Mesothelial cell of epicardium (in vitro differentiated cells): ENCODE results near the gene EFNB1. TPM values are rescaled to one million over a fixed set of nuclear protein-coding genes. Genes with fewer than 3 reads are reported as not detected.

Source experiments
- DNase-seq, 2 experiments: peaks; one replicate each; pipeline ENCODE4 v3.0.0; 2021; ENCODE audit warnings: low spot score in 2 of 2; ENCODE audit not compliant: unreplicated experiment in 2 of 2
- H3K27ac Mint-ChIP-seq: 2 replicates; pipeline ENCODE4 v1.8.0; 2021; ENCODE audit warnings: mixed read lengths
- H3K27me3 Mint-ChIP-seq: 2 replicates; pipeline ENCODE4 v1.8.0; 2021; ENCODE audit warnings: low read depth, mixed read lengths
- H3K36me3 Mint-ChIP-seq: 2 replicates; pipeline ENCODE4 v1.8.0; 2021; ENCODE audit warnings: mixed read lengths
- H3K4me1 Mint-ChIP-seq: 2 replicates; pipeline ENCODE4 v1.8.0; 2021; ENCODE audit warnings: mixed read lengths
- H3K4me3 Mint-ChIP-seq: 2 replicates; pipeline ENCODE4 v1.8.0; 2021; ENCODE audit warnings: mild to moderate bottlenecking, moderate library complexity, mixed read lengths
- H3K9me3 Mint-ChIP-seq: 2 replicates; pipeline ENCODE4 v1.8.0; 2021; ENCODE audit warnings: mixed read lengths
- CTCF ChIP-seq: fragments of 200-600 bp; sonication (generic); IDR thresholded peaks from one replicate; pipeline ENCODE4 v1.5.0; 2021; ENCODE audit warnings: antibody characterized with exemption; ENCODE audit not compliant: unreplicated experiment
- total RNA-seq: library from RNA; stranded (reverse); gene quantifications from 3 replicates; pipeline ENCODE4 v1.2.1, GENCODE V29; 2021

The EFNB1 gene
- total RNA-seq, 1 donor from 2014 or later: 71.6 TPM

- Mint-ChIP-seq H3K36me3 (no peaks in the 10 kb centered on the region), H3K9me3 (peaks cover 4% of the 10 kb centered on the region), H3K4me1 (peaks cover 2% of the 10 kb centered on the region), H3K27me3 (no peaks in the 10 kb centered on the region), H3K27ac (no peak overlapping the region), H3K4me3 (no peak overlapping the region)
- no peak for TF ChIP-seq CTCF
- no peak for DNase-seq
Measured at GRCh38 chrX:68824565-68825125, 4.2 kb upstream of the EFNB1 start.

- H3K27me3 Mint-ChIP-seq: no peaks in the 10 kb centered on the region
- peaks cover 4% of the 10 kb centered on the region for H3K9me3 Mint-ChIP-seq
- H3K4me3 Mint-ChIP-seq: no peak overlapping the region
- peak in 1 of 2 experiments; percentile 7 for DNase-seq
- no peak overlapping the region for H3K27ac Mint-ChIP-seq
- peaks cover 5% of the 10 kb centered on the region for H3K4me1 Mint-ChIP-seq
- TF ChIP-seq CTCF: no peak
- no peaks in the 10 kb centered on the region for H3K36me3 Mint-ChIP-seq
Measured at GRCh38 chrX:68826113-68826980, 2.5 kb upstream of the EFNB1 start.

- DNase-seq: peak in 1 of 2 experiments; percentile 6
- peaks cover 4% of the 10 kb centered on the region for H3K9me3 Mint-ChIP-seq
- H3K27me3 Mint-ChIP-seq: no peaks in the 10 kb centered on the region
- peaks cover 14% of the 10 kb centered on the region for H3K4me1 Mint-ChIP-seq
- TF ChIP-seq CTCF: no peak
- H3K36me3 Mint-ChIP-seq: no peaks in the 10 kb centered on the region
- no peak overlapping the region for H3K27ac Mint-ChIP-seq
- no peak overlapping the region for H3K4me3 Mint-ChIP-seq
Measured at GRCh38 chrX:68827256-68827655, 1.6 kb upstream of the EFNB1 start.

- H3K27ac Mint-ChIP-seq: peak overlapping the region; percentile 71
- H3K9me3 Mint-ChIP-seq: peaks cover 4% of the 10 kb centered on the region
- TF ChIP-seq CTCF: peak; percentile 80
Measured at GRCh38 chrX:68827848-68828624, 785 bp upstream of the EFNB1 start.

GRCh38 chrX:68829582-68830418 lies 979 bp downstream of the EFNB1 start:
- TF ChIP-seq CTCF: no peak
- peaks cover 4% of the 10 kb centered on the region for H3K9me3 Mint-ChIP-seq
- DNase-seq: peak; percentile 26 to 43
- H3K27me3 Mint-ChIP-seq: no peaks in the 10 kb centered on the region
- no peaks in the 10 kb centered on the region for H3K36me3 Mint-ChIP-seq
- peak overlapping the region; percentile 85 for H3K4me3 Mint-ChIP-seq
- H3K4me1 Mint-ChIP-seq: peaks cover 18% of the 10 kb centered on the region
- H3K27ac Mint-ChIP-seq: peak overlapping the region; percentile 73

More at GRCh38 chrX:68827848-68828624, 785 bp upstream of the EFNB1 start:
- peak overlapping the region; percentile 85 for H3K4me3 Mint-ChIP-seq
- H3K27me3 Mint-ChIP-seq: no peaks in the 10 kb centered on the region
- DNase-seq: peak; percentile 58 to 86
- H3K4me1 Mint-ChIP-seq: peaks cover 15% of the 10 kb centered on the region
- no peaks in the 10 kb centered on the region for H3K36me3 Mint-ChIP-seq
